ENCODE measurements around the gene TTC7B. TPM values are rescaled to one million over a fixed set of nuclear protein-coding genes. Genes with fewer than 3 reads are reported as not detected.
A peak's percentile ranks its signal among the peaks of the same experiment; 100 is the strongest.

Gene TTC7B
- total RNA-seq, 1 donor from 2014 or later, result 40.4 TPM

DNA sequence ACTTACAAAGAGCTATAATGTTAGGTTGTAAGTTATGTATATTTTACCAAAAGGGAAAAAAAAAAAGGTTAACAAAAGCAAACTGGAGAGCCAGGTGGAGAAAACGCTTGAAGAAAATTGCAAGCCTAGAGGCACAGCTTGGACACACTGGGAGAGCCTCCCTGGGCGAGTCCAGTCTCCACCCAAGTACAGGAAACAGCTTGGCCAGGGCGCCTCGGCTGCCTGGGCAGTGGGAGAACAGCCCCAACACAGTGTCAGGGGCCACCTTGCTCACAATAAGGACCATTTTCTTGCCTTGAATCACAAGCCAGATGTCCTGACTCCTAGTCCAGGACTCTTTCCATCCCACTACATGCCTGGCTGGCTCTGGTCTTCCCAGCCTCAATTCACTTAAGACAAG is 33.3 kb downstream of the TTC7B start:
- no peaks in the 10 kb centered on the region for H3K27me3 Mint-ChIP-seq
- no peak for DNase-seq (ENCODE audit: extremely low spot score, unreplicated experiment)
- no peaks in the 10 kb centered on the region for H3K4me1 Mint-ChIP-seq (ENCODE audit: unreplicated experiment)
- H3K27ac Mint-ChIP-seq, result no peak overlapping the region
- no peaks in the 10 kb centered on the region for H3K9me3 Mint-ChIP-seq
- TF ChIP-seq, protein P1, sequence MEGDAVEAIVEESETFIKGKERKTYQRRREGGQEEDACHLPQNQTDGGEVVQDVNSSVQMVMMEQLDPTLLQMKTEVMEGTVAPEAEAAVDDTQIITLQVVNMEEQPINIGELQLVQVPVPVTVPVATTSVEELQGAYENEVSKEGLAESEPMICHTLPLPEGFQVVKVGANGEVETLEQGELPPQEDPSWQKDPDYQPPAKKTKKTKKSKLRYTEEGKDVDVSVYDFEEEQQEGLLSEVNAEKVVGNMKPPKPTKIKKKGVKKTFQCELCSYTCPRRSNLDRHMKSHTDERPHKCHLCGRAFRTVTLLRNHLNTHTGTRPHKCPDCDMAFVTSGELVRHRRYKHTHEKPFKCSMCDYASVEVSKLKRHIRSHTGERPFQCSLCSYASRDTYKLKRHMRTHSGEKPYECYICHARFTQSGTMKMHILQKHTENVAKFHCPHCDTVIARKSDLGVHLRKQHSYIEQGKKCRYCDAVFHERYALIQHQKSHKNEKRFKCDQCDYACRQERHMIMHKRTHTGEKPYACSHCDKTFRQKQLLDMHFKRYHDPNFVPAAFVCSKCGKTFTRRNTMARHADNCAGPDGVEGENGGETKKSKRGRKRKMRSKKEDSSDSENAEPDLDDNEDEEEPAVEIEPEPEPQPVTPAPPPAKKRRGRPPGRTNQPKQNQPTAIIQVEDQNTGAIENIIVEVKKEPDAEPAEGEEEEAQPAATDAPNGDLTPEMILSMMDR (conservative IDR thresholded peaks at IDR 0.05), result no peak
- H3K4me3 Mint-ChIP-seq, result no peak overlapping the region
- H3K36me3 Mint-ChIP-seq, result peaks cover 17% of the 10 kb centered on the region

DNA sequence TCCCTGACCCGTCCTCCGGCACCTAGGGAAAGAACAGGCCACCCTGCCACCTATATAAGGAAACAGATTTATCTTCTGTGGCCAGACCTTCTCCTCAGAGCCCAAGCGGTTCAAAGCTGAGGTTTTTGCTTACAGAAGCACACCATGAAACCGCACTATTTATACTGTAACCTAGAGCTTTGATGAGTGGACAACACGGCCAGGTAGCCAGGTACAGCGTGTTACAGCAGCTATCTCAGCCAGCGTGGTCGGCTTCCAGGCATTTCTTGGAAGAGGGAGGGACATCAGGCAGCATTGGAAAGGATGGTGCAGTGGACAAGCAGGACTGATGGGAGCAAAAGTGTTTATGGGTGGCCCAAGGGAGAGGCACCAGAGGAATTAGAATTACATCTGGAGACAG is 34.4 kb downstream of the TTC7B start:
- DNase-seq (ENCODE audit: extremely low spot score, unreplicated experiment), result no peak
- TF ChIP-seq, protein P1 (conservative IDR thresholded peaks at IDR 0.05), result no peak
- Mint-ChIP-seq H3K4me1 (ENCODE audit: unreplicated experiment) (no peaks in the 10 kb centered on the region), H3K27ac (peak overlapping the region; percentile 41), H3K9me3 (no peaks in the 10 kb centered on the region), H3K36me3 (peaks cover 17% of the 10 kb centered on the region), H3K27me3 (no peaks in the 10 kb centered on the region), H3K4me3 (no peak overlapping the region)

GRCh38 chr14:90781344-90781761 is 34.9 kb downstream of the TTC7B start:
- H3K36me3 Mint-ChIP-seq, result peaks cover 18% of the 10 kb centered on the region
- TF ChIP-seq, protein P1 (conservative IDR thresholded peaks at IDR 0.05), result no peak
- H3K27me3 Mint-ChIP-seq, result no peaks in the 10 kb centered on the region
- H3K27ac Mint-ChIP-seq, result no peak overlapping the region
- no peak for DNase-seq (ENCODE audit: extremely low spot score, unreplicated experiment)
- no peak overlapping the region for H3K4me3 Mint-ChIP-seq
- H3K9me3 Mint-ChIP-seq, result no peaks in the 10 kb centered on the region
- H3K4me1 Mint-ChIP-seq (ENCODE audit: unreplicated experiment), result no peaks in the 10 kb centered on the region

DNA sequence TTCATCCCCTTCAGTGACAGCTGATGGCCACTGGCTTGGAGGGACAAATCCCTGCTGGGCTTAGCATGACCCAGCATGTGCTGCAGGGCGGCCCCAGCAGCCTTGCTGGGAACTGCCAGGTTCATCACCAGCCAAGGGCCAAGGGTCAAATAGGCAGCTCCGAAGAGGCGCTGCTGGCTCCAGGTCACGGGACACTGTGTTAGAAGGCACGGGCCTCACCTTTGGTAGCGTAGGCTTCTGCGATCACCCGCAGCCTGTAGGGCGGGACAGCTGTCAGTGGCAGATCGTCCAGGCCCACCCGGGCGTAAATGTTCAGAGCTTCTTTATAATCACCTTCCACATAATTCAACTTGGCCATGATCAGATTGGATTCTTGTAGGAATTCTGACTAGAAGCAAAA is 35.7 kb downstream of the TTC7B start:
- no peak overlapping the region for H3K27ac Mint-ChIP-seq
- H3K4me1 Mint-ChIP-seq (ENCODE audit: unreplicated experiment), result no peaks in the 10 kb centered on the region
- no peaks in the 10 kb centered on the region for H3K27me3 Mint-ChIP-seq
- H3K36me3 Mint-ChIP-seq, result peaks cover 20% of the 10 kb centered on the region
- no peak overlapping the region for H3K4me3 Mint-ChIP-seq
- no peaks in the 10 kb centered on the region for H3K9me3 Mint-ChIP-seq
- no peak for DNase-seq (ENCODE audit: extremely low spot score, unreplicated experiment)
- TF ChIP-seq, protein P1 (conservative IDR thresholded peaks at IDR 0.05), result no peak

- H3K36me3 Mint-ChIP-seq, result peaks cover 15% of the 10 kb centered on the region
- H3K4me1 Mint-ChIP-seq (ENCODE audit: unreplicated experiment), result no peaks in the 10 kb centered on the region
- H3K27ac Mint-ChIP-seq, result no peak overlapping the region
- no peaks in the 10 kb centered on the region for H3K27me3 Mint-ChIP-seq
- no peak overlapping the region for H3K4me3 Mint-ChIP-seq
- TF ChIP-seq, protein P1 (conservative IDR thresholded peaks at IDR 0.05), result no peak
- no peak for DNase-seq (ENCODE audit: extremely low spot score, unreplicated experiment)
- no peaks in the 10 kb centered on the region for H3K9me3 Mint-ChIP-seq
Measured at GRCh38 chr14:90778571-90779255, 37.5 kb downstream of the TTC7B start.

Measured in type B pancreatic cell (in vitro differentiated cells).